SJCRH30 (cell line): ENCODE data around the gene SERPINE2. TPM values are rescaled to one million over a fixed set of nuclear protein-coding genes. Genes with fewer than 3 reads are reported as not detected.

ENCODE experiments used
- total RNA-seq: library from RNA; depleted of rRNA; stranded (reverse); fragments of >200 nt; shearing (Covaris generic); gene quantifications from 2 replicates; pipeline ENCODE4 v1.2.3, GENCODE V29; 2014; rRNA removed

The SERPINE2 gene
- total RNA-seq, 1 experiment from 2014 or later: 51.1 TPM

Other genes with a start within 250 kb of the SERPINE2 start
- gene AP1S3, start 201.7 kb downstream of the SERPINE2 start, total RNA-seq: not detected in 2 replicates
- gene WDFY1, start 94.0 kb downstream of the SERPINE2 start, total RNA-seq: 76.8 and 82.0 TPM in 2 replicates
- 55.9 and 58.6 TPM in 2 replicates for gene MRPL44, start 81.8 kb downstream of the SERPINE2 start, total RNA-seq